ENCODE results near the gene ZNHIT6.

GRCh38 chr1:85608851-85609250 lies 99.4 kb downstream of the ZNHIT6 start:
- TF ChIP-seq CTCF (IDR thresholded peaks at IDR 0.05) (no peak), POLR2A (IDR thresholded peaks at IDR 0.05) (no peak)

Data from esophagus squamous epithelium (tissue), 4 donors.